ENCODE measurements around the gene IFNA21.
"Not testable (repeated sequence)": the region's sequence is repeated elsewhere in the genome, so short reads cannot be mapped to it uniquely, and the experiment has no call there.

DNA sequence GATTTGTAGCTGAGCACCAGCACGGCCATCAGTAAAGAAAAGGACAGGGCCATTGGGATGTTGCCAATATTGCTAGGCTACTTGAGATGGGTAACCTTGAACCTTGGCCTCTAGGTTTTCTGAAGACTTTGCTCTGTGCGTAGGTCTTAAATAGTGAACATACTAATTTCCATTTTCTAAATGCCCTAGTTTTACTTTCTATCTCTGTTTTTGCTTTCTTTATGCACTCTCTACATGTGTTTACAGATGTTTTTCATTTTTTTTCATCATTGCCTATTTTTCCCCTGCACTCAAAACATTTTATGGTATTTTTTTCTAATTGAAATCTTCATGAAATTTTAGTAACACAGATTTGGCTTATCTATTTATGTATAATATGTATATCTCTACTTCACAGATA is at the start of gene IFNA21:
- not testable (repeated sequence) for TF ChIP-seq POLR2A (IDR thresholded peaks at IDR 0.05; ENCODE audit: low read depth, low read length); MYC (IDR thresholded peaks at IDR 0.05; ENCODE audit: low read depth, low read length); POLR2AphosphoS5 (IDR thresholded peaks at IDR 0.05; ENCODE audit: insufficient read depth, low read depth, low read length); JUN (IDR thresholded peaks at IDR 0.05; ENCODE audit: borderline replicate concordance, insufficient read depth, insufficient read length, low read depth); EZH2 (IDR thresholded peaks at IDR 0.05; ENCODE audit: borderline replicate concordance, low read depth, low read length, severe bottlenecking)
- TF ChIP-seq, protein P1, sequence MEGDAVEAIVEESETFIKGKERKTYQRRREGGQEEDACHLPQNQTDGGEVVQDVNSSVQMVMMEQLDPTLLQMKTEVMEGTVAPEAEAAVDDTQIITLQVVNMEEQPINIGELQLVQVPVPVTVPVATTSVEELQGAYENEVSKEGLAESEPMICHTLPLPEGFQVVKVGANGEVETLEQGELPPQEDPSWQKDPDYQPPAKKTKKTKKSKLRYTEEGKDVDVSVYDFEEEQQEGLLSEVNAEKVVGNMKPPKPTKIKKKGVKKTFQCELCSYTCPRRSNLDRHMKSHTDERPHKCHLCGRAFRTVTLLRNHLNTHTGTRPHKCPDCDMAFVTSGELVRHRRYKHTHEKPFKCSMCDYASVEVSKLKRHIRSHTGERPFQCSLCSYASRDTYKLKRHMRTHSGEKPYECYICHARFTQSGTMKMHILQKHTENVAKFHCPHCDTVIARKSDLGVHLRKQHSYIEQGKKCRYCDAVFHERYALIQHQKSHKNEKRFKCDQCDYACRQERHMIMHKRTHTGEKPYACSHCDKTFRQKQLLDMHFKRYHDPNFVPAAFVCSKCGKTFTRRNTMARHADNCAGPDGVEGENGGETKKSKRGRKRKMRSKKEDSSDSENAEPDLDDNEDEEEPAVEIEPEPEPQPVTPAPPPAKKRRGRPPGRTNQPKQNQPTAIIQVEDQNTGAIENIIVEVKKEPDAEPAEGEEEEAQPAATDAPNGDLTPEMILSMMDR (IDR thresholded peaks at IDR 0.05; ENCODE audit: extremely low read depth in 1 of 2, insufficient read depth in 1 of 2, low read depth in 1 of 2, low read length in 2 of 2): not testable (repeated sequence)
- TF ChIP-seq, protein P2, sequence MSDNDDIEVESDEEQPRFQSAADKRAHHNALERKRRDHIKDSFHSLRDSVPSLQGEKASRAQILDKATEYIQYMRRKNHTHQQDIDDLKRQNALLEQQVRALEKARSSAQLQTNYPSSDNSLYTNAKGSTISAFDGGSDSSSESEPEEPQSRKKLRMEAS (IDR thresholded peaks at IDR 0.05; ENCODE audit: insufficient read depth, insufficient read length): not testable (repeated sequence)

All from endothelial cell of umbilical vein (primary cell).